ENCODE measurements around the gene WDR1.

DNA sequence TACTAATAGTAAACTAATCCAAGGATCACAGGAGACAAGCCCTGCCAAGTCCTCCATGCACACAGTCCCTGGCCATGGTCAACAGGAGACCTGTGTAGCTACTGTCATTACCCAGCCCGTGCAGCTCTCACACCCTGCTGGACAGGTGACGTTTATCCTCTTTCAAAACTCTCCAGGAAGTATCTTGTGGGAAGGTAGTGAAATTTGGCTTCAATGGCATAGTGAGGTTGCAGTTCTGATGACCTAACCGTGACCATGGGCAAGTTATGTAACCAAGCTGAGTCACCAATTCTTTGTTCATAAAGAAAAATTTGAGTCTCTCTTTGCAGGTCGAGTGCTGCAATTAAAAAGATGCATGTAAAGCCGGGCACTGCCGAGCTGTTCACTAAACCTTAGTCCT, 84.0 kb downstream of the WDR1 start:
- no peak for TF ChIP-seq CTCF (IDR thresholded peaks at IDR 0.05; ENCODE audit: low read depth, low read length, poor library complexity, severe bottlenecking)
- no peak for TF ChIP-seq EZH2phosphoT487 (IDR thresholded peaks at IDR 0.05; ENCODE audit: borderline replicate concordance, low read length)

Data from DOHH2 (cell line).